HG03108 (cell line): Measurements from ENCODE around the gene CERS4.
"Not testable (repeated sequence)": the region's sequence is repeated elsewhere in the genome, so short reads cannot be mapped to it uniquely, and the experiment has no call there.

Experiments used
- ATAC-seq: cut with Tn5 transposase; IDR thresholded peaks from one replicate; pipeline ENCODE4 v1.9.1; 2021; ENCODE audit warnings: moderate library complexity; ENCODE audit not compliant: unreplicated experiment

The CERS4 gene

GRCh38 chr19:8240274-8241229 lies 31.4 kb downstream of the CERS4 start:
- ATAC-seq: peak; percentile 40

- ATAC-seq: no peak
Observed at GRCh38 chr19:8241646-8242045, 32.5 kb downstream of the CERS4 start.

GRCh38 chr19:8242211-8242821 lies 33.1 kb downstream of the CERS4 start:
- ATAC-seq: no peak

GRCh38 chr19:8243146-8243545 lies 34.0 kb downstream of the CERS4 start:
- no peak for ATAC-seq

- ATAC-seq: no peak
Observed at GRCh38 chr19:8244442-8244841, 35.3 kb downstream of the CERS4 start.

GRCh38 chr19:8245869-8246835 lies 37.0 kb downstream of the CERS4 start:
- no peak for ATAC-seq

- ATAC-seq: not testable (repeated sequence)
Observed at GRCh38 chr19:8247129-8247890, 38.1 kb downstream of the CERS4 start.

- no peak for ATAC-seq
Observed at GRCh38 chr19:8248348-8249328, 39.5 kb downstream of the CERS4 start.

- ATAC-seq: no peak
Observed at GRCh38 chr19:8250596-8250995, 41.4 kb downstream of the CERS4 start.

GRCh38 chr19:8251025-8251472 lies 41.9 kb downstream of the CERS4 start:
- no peak for ATAC-seq

- no peak for ATAC-seq
Observed at GRCh38 chr19:8252922-8253589, 43.9 kb downstream of the CERS4 start.

- ATAC-seq: no peak
Observed at GRCh38 chr19:8253678-8254077, 44.5 kb downstream of the CERS4 start.

- ATAC-seq: no peak
Observed at GRCh38 chr19:8254286-8255001, 45.3 kb downstream of the CERS4 start.

- no peak for ATAC-seq
Observed at GRCh38 chr19:8255426-8256125, 46.4 kb downstream of the CERS4 start.

- no peak for ATAC-seq
Observed at GRCh38 chr19:8256276-8257051, 47.3 kb downstream of the CERS4 start.

GRCh38 chr19:8257052-8257443 lies 47.9 kb downstream of the CERS4 start:
- no peak for ATAC-seq
